ENCODE results near the gene FSD1L.

The FSD1L gene

DNA sequence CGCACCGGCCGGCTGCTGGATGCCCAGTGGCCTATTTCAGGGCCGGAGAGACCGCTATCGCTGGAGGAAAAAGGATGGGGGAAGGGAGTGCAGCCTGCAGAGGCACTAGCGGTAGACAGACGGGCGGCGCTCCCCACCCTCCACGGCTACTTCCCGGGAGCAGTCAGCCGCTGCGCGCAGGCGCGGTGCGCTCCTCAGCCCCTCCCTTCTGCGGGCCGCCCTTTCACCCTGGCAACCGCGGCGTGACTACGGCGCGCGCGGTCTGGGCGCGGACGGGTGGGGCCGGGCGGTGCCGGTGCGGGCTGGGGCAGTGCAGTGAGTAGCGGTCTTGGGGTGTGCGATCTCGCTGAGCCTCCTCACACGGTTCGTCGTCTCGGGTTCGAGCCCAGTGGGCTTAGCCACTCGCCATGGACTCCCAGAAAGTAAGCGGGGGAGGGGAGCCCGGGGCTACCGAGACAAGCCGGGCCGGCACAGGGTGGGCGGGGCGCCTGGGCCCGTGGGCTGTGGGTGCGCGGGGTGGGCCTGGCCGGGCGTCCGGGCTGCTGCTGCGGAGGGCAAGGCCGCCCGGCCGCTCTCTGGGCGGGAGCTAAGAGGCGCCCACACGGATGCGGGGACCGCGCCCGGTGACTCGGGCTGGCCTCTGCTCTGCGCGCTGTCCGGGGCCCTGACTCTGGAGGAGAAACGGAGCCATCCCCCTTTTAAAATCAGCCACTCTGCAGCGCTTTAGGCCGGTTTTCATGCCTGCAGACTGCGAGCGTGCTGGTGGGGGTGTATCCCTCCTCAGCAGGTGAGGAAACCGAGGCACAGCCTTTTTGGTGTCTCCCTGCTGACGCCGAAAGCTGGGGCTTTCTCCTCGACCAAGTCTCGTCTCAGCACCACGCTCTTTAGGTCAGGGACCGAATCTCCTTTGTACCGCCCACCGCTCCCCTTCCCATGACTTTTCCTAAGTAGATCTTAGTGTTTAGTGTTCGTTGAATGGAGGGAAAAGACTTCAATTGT is at the start of gene FSD1L:
FSD1L (plus strand) TSS at position 221 of the 999 bp plus-strand sequence; CDS start at position 408, 187 bp downstream.
- peak within 1 kb of the TSS; percentile 45 for H3K9ac ChIP-seq (ENCODE audit: low read length)
- H3K27me3 ChIP-seq (ENCODE audit: control insufficient read depth, insufficient read depth, low read length) = no peaks in the 10 kb centered on the region
- peak within 1 kb of the TSS; percentile 42 for H3K4me3 ChIP-seq (ENCODE audit: low read length)
- H3K4me1 ChIP-seq (ENCODE audit: control insufficient read depth, insufficient read depth, low read length) = peaks cover 4% of the 10 kb centered on the region
- H3K36me3 ChIP-seq (ENCODE audit: control insufficient read depth, insufficient read depth, low read length) = no peaks in the 10 kb centered on the region
- H3K9me3 ChIP-seq (ENCODE audit: control insufficient read depth, low read length) = no peaks in the 10 kb centered on the region

DNA sequence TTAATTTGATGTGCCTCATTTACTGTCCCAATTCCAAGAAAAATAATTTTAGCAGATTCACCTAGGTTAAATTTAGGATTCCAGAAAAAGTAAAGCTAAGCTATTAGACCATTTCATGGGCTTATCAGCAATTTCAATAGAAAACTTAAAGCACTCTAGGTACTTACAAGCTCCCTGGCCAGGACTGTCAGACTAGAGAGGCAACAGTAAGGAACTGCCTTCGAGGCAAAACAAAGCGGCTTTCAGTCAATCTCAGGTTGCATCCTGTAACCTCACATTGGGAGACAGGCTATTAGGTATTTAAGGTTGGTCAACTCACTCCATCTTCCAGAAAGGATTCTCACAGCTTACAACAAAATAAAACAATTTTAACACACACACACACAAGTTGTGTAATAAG is 48.7 kb upstream of the FSD1L start:
- no peak overlapping the region for H3K9ac ChIP-seq (ENCODE audit: low read length)
- peaks cover 8% of the 10 kb centered on the region for H3K4me1 ChIP-seq (ENCODE audit: control insufficient read depth, insufficient read depth, low read length)
- no peaks in the 10 kb centered on the region for H3K9me3 ChIP-seq (ENCODE audit: control insufficient read depth, low read length)
- H3K4me3 ChIP-seq (ENCODE audit: low read length) = no peak overlapping the region
- H3K27me3 ChIP-seq (ENCODE audit: control insufficient read depth, insufficient read depth, low read length) = no peaks in the 10 kb centered on the region
- no peaks in the 10 kb centered on the region for H3K36me3 ChIP-seq (ENCODE audit: control insufficient read depth, insufficient read depth, low read length)

DNA sequence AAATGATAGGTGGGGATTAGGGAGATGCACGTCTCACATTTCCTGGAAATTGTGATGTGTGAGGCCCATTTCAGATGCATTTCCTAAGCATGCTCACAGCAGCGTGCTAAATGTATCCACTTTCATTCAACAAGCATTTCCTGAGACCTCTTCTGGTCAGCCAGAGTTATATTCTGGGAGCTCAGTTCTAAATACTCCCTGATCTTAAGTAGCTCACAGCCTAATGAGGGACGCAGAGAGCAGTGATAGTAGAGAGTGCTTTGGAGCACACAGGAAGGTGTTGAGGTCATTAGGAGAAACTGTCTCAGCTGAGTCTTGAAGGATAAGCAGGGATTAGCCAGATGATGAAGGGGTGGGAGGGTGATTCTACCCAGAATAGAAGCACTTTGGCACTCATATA is 46.2 kb upstream of the FSD1L start:
- H3K9ac ChIP-seq (ENCODE audit: low read length) = no peak overlapping the region
- peaks cover 8% of the 10 kb centered on the region for H3K4me1 ChIP-seq (ENCODE audit: control insufficient read depth, insufficient read depth, low read length)
- H3K36me3 ChIP-seq (ENCODE audit: control insufficient read depth, insufficient read depth, low read length) = no peaks in the 10 kb centered on the region
- no peaks in the 10 kb centered on the region for H3K27me3 ChIP-seq (ENCODE audit: control insufficient read depth, insufficient read depth, low read length)
- no peak overlapping the region for H3K4me3 ChIP-seq (ENCODE audit: low read length)
- H3K9me3 ChIP-seq (ENCODE audit: control insufficient read depth, low read length) = no peaks in the 10 kb centered on the region

DNA sequence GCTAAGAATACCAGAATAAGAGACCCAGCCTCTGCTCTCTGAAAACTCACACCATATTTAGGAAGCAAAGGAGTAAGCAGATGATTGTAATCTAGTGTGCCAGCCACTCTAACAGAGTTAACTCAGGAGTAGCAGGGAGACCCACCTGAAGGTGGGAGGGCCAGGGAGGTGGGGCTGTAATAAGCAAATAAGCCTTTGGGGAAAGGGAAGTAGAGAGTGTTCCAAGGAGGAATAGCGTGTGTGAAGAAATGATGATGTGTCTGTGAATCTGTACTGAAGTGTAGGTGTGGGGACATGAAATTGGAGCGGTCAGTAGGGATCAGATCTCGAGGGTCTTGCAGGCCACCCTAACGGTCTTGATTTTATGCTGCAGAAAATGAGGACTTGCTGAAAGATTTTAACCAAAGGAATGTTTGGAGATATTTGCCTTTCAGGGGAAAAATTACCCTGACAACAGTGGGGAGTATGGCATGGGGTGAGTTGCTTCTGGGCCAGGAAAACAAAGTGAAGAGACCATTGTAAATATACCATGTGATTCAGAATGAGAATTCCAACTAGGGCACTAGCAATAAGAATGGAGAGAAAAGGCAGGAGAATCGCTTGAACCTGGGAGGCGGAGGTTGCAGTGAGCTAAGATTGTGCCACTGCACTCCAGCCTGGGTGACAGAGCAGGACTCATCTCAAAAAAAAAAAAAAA is 44.1 kb upstream of the FSD1L start:
- no peaks in the 10 kb centered on the region for H3K27me3 ChIP-seq (ENCODE audit: control insufficient read depth, insufficient read depth, low read length)
- H3K9me3 ChIP-seq (ENCODE audit: control insufficient read depth, low read length) = no peaks in the 10 kb centered on the region

DNA sequence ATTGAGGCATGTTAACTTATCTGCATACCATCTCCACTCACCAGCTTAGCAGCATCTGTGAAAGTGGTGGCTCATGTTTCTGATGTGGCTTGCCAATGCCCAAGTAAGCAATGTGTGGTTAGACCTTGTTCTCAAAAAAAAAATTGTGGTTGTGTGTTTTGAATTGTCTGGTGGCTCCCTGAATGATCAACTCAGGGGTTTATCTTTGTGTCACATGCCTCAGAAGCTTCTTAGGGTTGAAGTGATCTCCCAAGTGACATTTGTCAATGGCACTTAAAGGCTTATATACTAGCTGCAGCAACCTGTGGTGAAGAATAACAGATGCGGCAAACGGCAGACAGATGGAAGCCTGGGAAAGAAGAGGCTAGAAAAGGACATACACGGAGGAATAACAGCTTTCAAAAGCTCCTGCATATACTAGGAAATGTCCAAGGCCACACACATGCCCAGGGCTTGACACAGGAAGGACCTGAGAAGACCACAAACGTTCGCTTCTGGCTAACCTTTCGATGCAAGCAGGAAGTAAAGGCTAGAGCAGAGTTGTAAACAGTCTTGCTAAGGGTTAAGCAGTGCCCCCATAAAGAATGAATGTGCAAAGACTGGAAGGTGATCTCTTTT is 42.2 kb upstream of the FSD1L start:
- Histone ChIP-seq H3K27me3 (ENCODE audit: control insufficient read depth, insufficient read depth, low read length) (no peaks in the 10 kb centered on the region), H3K9me3 (ENCODE audit: control insufficient read depth, low read length) (no peaks in the 10 kb centered on the region), H3K36me3 (ENCODE audit: control insufficient read depth, insufficient read depth, low read length) (no peaks in the 10 kb centered on the region), H3K4me3 (ENCODE audit: low read length) (no peak overlapping the region), H3K4me1 (ENCODE audit: control insufficient read depth, insufficient read depth, low read length) (peaks cover 8% of the 10 kb centered on the region), H3K9ac (ENCODE audit: low read length) (no peak overlapping the region)

More for the DNA sequence above, 44.1 kb upstream of the FSD1L start:
- Histone ChIP-seq H3K4me3 (ENCODE audit: low read length) (no peak overlapping the region), H3K36me3 (ENCODE audit: control insufficient read depth, insufficient read depth, low read length) (no peaks in the 10 kb centered on the region), H3K9ac (ENCODE audit: low read length) (no peak overlapping the region), H3K4me1 (ENCODE audit: control insufficient read depth, insufficient read depth, low read length) (peaks cover 8% of the 10 kb centered on the region)

DNA sequence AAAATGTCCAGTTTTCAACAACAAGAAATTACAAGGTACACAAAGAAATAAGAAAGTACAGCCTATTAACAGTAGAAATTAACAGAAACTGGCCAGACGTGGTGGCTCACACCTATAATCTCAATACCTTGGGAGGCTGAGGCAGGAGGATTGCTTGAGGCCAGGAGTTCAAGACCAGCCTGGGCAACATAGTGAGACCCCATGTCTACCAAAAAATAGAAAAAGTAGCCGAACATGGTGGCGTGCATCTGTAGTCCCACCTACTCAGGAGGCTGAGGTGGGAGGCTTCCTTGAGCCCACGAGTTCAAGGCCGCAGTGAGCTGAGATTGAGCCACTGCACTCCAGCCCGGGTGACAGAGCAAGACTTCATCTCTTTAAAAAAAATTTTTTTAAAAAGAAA is 41.5 kb upstream of the FSD1L start:
- no peak overlapping the region for H3K9ac ChIP-seq (ENCODE audit: low read length)
- H3K4me3 ChIP-seq (ENCODE audit: low read length) = no peak overlapping the region
- peaks cover 8% of the 10 kb centered on the region for H3K4me1 ChIP-seq (ENCODE audit: control insufficient read depth, insufficient read depth, low read length)
- H3K27me3 ChIP-seq (ENCODE audit: control insufficient read depth, insufficient read depth, low read length) = no peaks in the 10 kb centered on the region
- H3K9me3 ChIP-seq (ENCODE audit: control insufficient read depth, low read length) = no peaks in the 10 kb centered on the region
- no peaks in the 10 kb centered on the region for H3K36me3 ChIP-seq (ENCODE audit: control insufficient read depth, insufficient read depth, low read length)

DNA sequence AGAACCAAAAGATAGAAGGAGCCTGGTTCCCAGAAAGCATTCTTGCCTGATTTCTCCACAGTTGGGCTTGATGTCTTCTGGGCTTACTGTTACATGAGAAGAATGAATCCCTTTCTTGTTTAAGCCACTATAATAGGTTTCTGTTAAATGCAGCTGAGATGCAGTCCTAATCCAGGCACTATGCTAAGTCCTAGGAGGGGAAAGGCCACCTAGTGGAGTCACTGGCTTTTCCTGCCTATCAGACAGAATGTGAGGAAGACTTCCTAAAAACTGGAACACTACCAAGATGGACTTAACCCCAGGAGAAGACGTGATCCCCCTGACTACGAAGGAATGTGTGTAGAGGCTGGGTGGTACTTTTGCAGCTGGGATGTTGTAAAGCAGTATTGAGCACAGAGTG is 34.3 kb upstream of the FSD1L start:
- H3K4me3 ChIP-seq (ENCODE audit: low read length) = no peak overlapping the region
- H3K36me3 ChIP-seq (ENCODE audit: control insufficient read depth, insufficient read depth, low read length) = no peaks in the 10 kb centered on the region
- no peak overlapping the region for H3K9ac ChIP-seq (ENCODE audit: low read length)
- H3K9me3 ChIP-seq (ENCODE audit: control insufficient read depth, low read length) = no peaks in the 10 kb centered on the region
- peaks cover 4% of the 10 kb centered on the region for H3K4me1 ChIP-seq (ENCODE audit: control insufficient read depth, insufficient read depth, low read length)
- no peaks in the 10 kb centered on the region for H3K27me3 ChIP-seq (ENCODE audit: control insufficient read depth, insufficient read depth, low read length)

DNA sequence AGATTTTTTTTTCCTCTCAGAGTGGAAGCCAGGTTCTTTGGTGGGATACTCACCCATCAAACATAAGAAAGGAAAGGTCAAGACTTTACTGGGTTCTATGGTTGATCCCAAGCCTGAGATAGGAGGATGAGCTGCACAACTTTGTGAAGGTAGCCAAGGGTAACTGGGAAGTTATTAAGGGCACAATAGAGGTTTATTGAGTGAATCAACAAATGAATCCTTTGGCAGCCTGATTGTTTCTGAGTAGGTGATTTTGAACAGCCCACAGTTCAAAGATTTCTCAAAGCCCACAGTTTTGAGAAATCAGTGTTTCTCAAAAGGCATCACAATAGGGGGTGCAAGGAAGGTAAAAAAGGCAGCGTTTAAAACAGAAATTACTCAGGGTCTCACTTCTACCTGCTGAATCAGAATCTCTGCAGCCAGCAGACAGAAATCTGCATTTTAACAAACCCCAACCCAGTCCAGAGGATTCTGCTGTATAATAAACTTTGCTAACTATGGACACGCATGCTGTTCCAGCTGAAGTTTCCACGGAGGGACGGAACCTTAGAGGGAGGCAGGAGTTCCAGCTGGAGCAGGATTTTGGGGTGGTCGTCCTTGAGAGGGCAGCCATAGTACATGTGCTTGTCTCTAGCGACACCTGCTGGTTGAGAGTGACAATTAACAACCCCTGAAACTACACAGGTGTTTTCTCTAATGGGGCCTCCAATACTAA is 32.7 kb upstream of the FSD1L start:
- Histone ChIP-seq H3K27me3 (ENCODE audit: control insufficient read depth, insufficient read depth, low read length) (no peaks in the 10 kb centered on the region), H3K4me1 (ENCODE audit: control insufficient read depth, insufficient read depth, low read length) (peaks cover 4% of the 10 kb centered on the region), H3K36me3 (ENCODE audit: control insufficient read depth, insufficient read depth, low read length) (no peaks in the 10 kb centered on the region), H3K9ac (ENCODE audit: low read length) (no peak overlapping the region), H3K9me3 (ENCODE audit: control insufficient read depth, low read length) (no peaks in the 10 kb centered on the region), H3K4me3 (ENCODE audit: low read length) (no peak overlapping the region)

DNA sequence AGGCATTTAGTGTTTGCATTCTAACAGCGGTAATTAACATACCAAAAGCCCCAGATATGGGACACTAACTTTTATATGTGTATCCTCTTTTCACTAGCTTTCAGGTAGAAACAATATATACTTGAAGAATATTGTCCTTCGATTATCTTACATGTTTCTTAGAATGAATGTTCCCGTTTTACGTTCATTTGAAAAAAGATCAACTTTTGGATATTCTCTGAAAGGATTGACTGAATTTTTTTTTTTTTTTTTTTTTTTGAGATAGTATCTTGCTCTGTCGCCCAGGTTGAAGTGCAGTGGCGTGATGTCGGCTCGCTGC is 32.2 kb upstream of the FSD1L start:
- Histone ChIP-seq H3K4me3 (ENCODE audit: low read length) (no peak overlapping the region), H3K4me1 (ENCODE audit: control insufficient read depth, insufficient read depth, low read length) (peaks cover 4% of the 10 kb centered on the region), H3K9me3 (ENCODE audit: control insufficient read depth, low read length) (no peaks in the 10 kb centered on the region), H3K27me3 (ENCODE audit: control insufficient read depth, insufficient read depth, low read length) (no peaks in the 10 kb centered on the region), H3K36me3 (ENCODE audit: control insufficient read depth, insufficient read depth, low read length) (no peaks in the 10 kb centered on the region), H3K9ac (ENCODE audit: low read length) (no peak overlapping the region)

DNA sequence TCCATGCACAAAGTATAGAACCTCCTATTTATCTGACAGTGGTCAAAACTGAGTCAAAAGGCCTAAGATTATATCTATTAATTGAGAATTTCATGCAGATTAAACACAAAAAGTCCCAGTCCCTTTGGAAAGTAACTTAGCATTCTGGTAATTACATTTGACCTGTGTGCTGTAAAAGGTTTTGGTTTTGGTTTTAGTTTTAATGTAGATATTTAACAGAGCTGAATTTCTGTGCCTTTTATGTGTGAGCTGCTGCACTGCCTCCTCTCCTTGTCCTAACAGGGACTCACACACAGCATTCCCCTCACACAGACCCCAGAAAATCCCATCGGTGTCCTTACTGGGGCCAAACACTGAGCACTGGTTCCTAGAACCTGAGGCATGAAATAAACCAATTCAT is 31.0 kb upstream of the FSD1L start:
- Histone ChIP-seq H3K9me3 (ENCODE audit: control insufficient read depth, low read length) (no peaks in the 10 kb centered on the region), H3K9ac (ENCODE audit: low read length) (no peak overlapping the region), H3K4me3 (ENCODE audit: low read length) (no peak overlapping the region), H3K4me1 (ENCODE audit: control insufficient read depth, insufficient read depth, low read length) (peaks cover 4% of the 10 kb centered on the region), H3K27me3 (ENCODE audit: control insufficient read depth, insufficient read depth, low read length) (no peaks in the 10 kb centered on the region), H3K36me3 (ENCODE audit: control insufficient read depth, insufficient read depth, low read length) (no peaks in the 10 kb centered on the region)

DNA sequence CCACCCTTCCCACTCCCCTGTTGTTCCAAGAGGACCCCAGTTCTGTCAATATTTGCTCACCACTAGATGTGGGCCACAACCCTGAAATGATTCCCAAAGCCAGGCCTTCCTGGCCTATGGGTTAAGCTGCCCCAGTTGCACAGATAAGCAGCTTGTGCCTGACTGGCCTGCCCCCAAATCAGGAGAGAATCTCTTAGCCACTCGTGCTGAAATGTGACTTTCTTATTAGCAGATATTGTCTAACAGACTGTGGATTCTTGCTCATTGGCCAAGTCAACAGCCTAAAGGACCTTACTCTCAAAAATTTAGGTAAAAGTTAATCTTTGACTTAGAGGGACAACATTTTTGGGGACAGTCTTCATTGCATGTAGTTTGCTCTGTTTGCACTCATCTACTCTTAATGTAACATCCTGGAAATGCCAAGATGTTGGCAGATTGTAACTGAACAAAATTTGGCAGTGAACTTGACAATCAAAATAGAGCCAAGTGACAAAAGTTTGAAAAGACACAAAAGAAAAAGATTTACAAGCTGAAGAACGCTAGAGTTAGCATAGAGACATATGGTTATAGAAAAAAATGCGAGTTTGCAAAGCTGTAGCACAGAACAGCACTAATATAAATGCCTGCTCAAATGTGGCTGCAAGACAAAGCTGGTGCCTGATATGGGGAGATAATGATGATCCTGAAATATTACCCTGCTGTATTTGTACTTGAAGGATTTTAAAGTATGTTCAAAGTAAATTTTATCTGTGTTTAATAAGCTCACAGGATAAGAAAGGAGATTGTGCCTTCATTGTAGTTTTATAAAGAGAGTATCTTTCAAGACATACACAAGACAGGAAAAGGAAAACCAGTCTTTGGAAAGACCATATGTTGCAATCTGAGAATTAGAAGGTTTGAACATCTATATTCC is 29.0 kb upstream of the FSD1L start:
- no peak overlapping the region for H3K9ac ChIP-seq (ENCODE audit: low read length)
- no peaks in the 10 kb centered on the region for H3K9me3 ChIP-seq (ENCODE audit: control insufficient read depth, low read length)

More for the DNA sequence above, 29.0 kb upstream of the FSD1L start:
- no peaks in the 10 kb centered on the region for H3K36me3 ChIP-seq (ENCODE audit: control insufficient read depth, insufficient read depth, low read length)
- H3K4me1 ChIP-seq (ENCODE audit: control insufficient read depth, insufficient read depth, low read length) = peaks cover 4% of the 10 kb centered on the region
- H3K27me3 ChIP-seq (ENCODE audit: control insufficient read depth, insufficient read depth, low read length) = no peaks in the 10 kb centered on the region
- no peak overlapping the region for H3K4me3 ChIP-seq (ENCODE audit: low read length)
